GM12878 (cell line): ENCODE data around the gene IQGAP3. TPM values are rescaled to one million over a fixed set of nuclear protein-coding genes. Genes with fewer than 3 reads are reported as not detected.

Source experiments
- ATAC-seq: fragments of 200-7000 bp; cut with Tn5 transposase; 3 replicates; pipeline ENCODE4 v1.9.1; 2020; ENCODE audit warnings: mild to moderate bottlenecking, moderate library complexity
- BruUV-seq: library from RNA; stranded (reverse); fragments of 400-500 nt; replicated peaks from 2 replicates; lab custom pipeline; 2021; lab: Mats Ljungman, UMichigan
- CTCF ChIA-PET: fragments of 300-600 bp; sonication (Branson Sonifier 250); formaldehyde crosslinking; extraction: SDS; loops from one replicate; lab custom pipeline; 2021; ENCODE audit warnings: inconsistent platforms; lab: Yijun Ruan, JAX
- POLR2A ChIA-PET: fragments of 350-600 bp; formaldehyde crosslinking; extraction: SDS; loops from one replicate; lab custom pipeline; 2021; ENCODE audit warnings: inconsistent platforms; lab: Charles Lee
- RAD21 ChIA-PET: fragments of 300-600 bp; sonication (Branson Sonifier 250); formaldehyde crosslinking; loops from one replicate; lab custom pipeline; 2023; ENCODE audit warnings: antibody characterized with exemption; ENCODE audit not compliant: unreplicated experiment; lab: Charles Lee
- SMC1A ChIA-PET: fragments of 300-600 bp; sonication (Branson Sonifier 250); formaldehyde crosslinking; loops from one replicate; lab custom pipeline; 2023; ENCODE audit not compliant: unreplicated experiment, uncharacterized antibody; lab: Charles Lee
- DNase-seq: peaks from one replicate; pipeline ENCODE4 v3.0.0-alpha.2; 2011; ENCODE audit warnings: low read depth, low spot score
- FAIRE-seq: peaks from 3 replicates; lab custom pipeline; 2011; peaks lifted over from hg19 to GRCh38; lab: Jason Lieb, UNC
- H2AFZ ChIP-seq: 2 replicates; pipeline ENCODE4 v1.6.0; 2011; ENCODE audit warnings: low read depth, low read length, control low read depth; ENCODE audit not compliant: control insufficient read depth
- H3K27ac ChIP-seq: 2 replicates; pipeline ENCODE4 v1.5.1; 2011; ENCODE audit warnings: control low read depth; ENCODE audit not compliant: control insufficient read depth, insufficient read depth
- H3K27me3 ChIP-seq, 2 experiments: replicated peaks in 1 of 2; 2 replicates each; pipeline versions ENCODE4 v1.6.0 to v1.6.1; 2011; ENCODE audit warnings: low read length in 1 of 2; ENCODE audit not compliant: control insufficient read depth in 2 of 2, insufficient read depth in 2 of 2
- H3K36me3 ChIP-seq, 2 experiments: 2 replicates each; pipeline ENCODE4 v1.5.1; 2011; ENCODE audit warnings: low read length in 1 of 2; ENCODE audit not compliant: control insufficient read depth in 2 of 2, insufficient read depth in 2 of 2
- H3K4me1 ChIP-seq: 2 replicates; pipeline ENCODE4 v1.6.1; 2011; ENCODE audit warnings: mild to moderate bottlenecking, low read length, moderate library complexity, mixed read lengths; ENCODE audit not compliant: control insufficient read depth, insufficient read depth
- H3K4me2 ChIP-seq: 2 replicates; pipeline ENCODE4 v1.6.0; 2011; ENCODE audit warnings: control low read depth; ENCODE audit not compliant: control insufficient read depth, insufficient read depth
- H3K4me3 ChIP-seq: fragments of 200-600 bp; sonication (generic); 2 replicates; pipeline ENCODE4 v1.5.1; 2016
- H3K79me2 ChIP-seq: 2 replicates; pipeline ENCODE4 v1.6.0; 2011; ENCODE audit warnings: low read length; ENCODE audit not compliant: control insufficient read depth, insufficient read depth
- H3K9ac ChIP-seq: 2 replicates; pipeline ENCODE4 v1.8.0; 2011; ENCODE audit warnings: low read length, control low read depth, mixed read lengths; ENCODE audit not compliant: control insufficient read depth, insufficient read depth
- H3K9me3 ChIP-seq: replicated peaks from 3 replicates; pipeline ENCODE4 v1.5.1; 2011; ENCODE audit warnings: mild to moderate bottlenecking, low read length; ENCODE audit not compliant: control insufficient read depth, insufficient read depth
- H4K20me1 ChIP-seq: 2 replicates; pipeline ENCODE4 v1.6.0; 2011; ENCODE audit not compliant: control insufficient read depth, insufficient read depth
- BACH1 ChIP-seq: fragments of 450-650 bp; IDR thresholded peaks from 2 replicates; pipeline ENCODE4 v1.6.1; 2017; ENCODE audit warnings: mild to moderate bottlenecking, borderline replicate concordance
- CBX5 ChIP-seq: sonication (generic); IDR thresholded peaks from 2 replicates; pipeline ENCODE4 v1.6.1; 2016; ENCODE audit warnings: low read depth, moderate library complexity, mild to moderate bottlenecking, inconsistent platforms
- CEBPZ ChIP-seq: fragments of 150-350 bp; IDR thresholded peaks from 2 replicates; pipeline ENCODE4 v1.6.1; 2016; ENCODE audit warnings: low read depth, low read length
- IKZF2 ChIP-seq, 2 experiments: fragments of 450-650 bp; IDR thresholded peaks; 2 replicates each; pipeline ENCODE4 v1.6.1; 2017; ENCODE audit warnings: mild to moderate bottlenecking in 2 of 2, moderate library complexity in 2 of 2
- IRF3 ChIP-seq: fragments of 450-650 bp; IDR thresholded peaks from 2 replicates; pipeline ENCODE4 v1.6.1; 2014; ENCODE audit warnings: mild to moderate bottlenecking
- MEF2B ChIP-seq: fragments of 450-650 bp; IDR thresholded peaks from 2 replicates; pipeline ENCODE4 v1.6.1; 2018; ENCODE audit warnings: mild to moderate bottlenecking, moderate library complexity; ENCODE audit not compliant: partially characterized antibody, poor library complexity, severe bottlenecking
- MYC ChIP-seq: IDR thresholded peaks from 2 replicates; pipeline ENCODE4 v1.6.1; 2011; ENCODE audit warnings: mild to moderate bottlenecking, low read length, moderate library complexity, inconsistent platforms; ENCODE audit not compliant: insufficient read depth, insufficient replicate concordance, insufficient read length, severe bottlenecking
- NBN ChIP-seq: fragments of 450-650 bp; IDR thresholded peaks from 2 replicates; pipeline ENCODE4 v1.6.1; 2016
- NR2C1 ChIP-seq: fragments of 450-650 bp; IDR thresholded peaks from 2 replicates; pipeline ENCODE4 v1.6.1; 2017; ENCODE audit warnings: antibody characterized with exemption, mild to moderate bottlenecking, moderate library complexity
- RCOR1 ChIP-seq: conservative IDR thresholded peaks from 2 replicates; pipeline ENCODE4 v1.6.1; 2012; ENCODE audit warnings: low read depth, low read length, improper control_type of control experiment
- WGBS: methylation state at CpG from one replicate; pipeline ENCODE4 v1.1.6; 2016; ENCODE audit warnings: low lambda C conversion rate; ENCODE audit not compliant: insufficient replicate concordance, insufficient coverage; ENCODE audit errors: missing lambda C conversion rate; 5-methylcytosine and 5-hydroxymethylcytosine counted together
- in situ Hi-C: fragments of 300-500 bp; cut with MboI; formaldehyde crosslinking; loops from 9 replicates; pipeline ENCODE4 v1.14.3; 2018; ENCODE audit warnings: mixed read lengths
- intact Hi-C: fragments of 100-400 bp; cut with micrococcal nuclease; formaldehyde crosslinking; loops from one replicate; pipeline ENCODE4 v1.14.2; 2022; ENCODE audit not compliant: unreplicated experiment
- polyA plus RNA-seq, 11 experiments: library from polyadenylated mRNA; depleted of rRNA in 4 of 11; unstranded in 6 of 11; stranded (reverse) in 5 of 11; fragments of >200 nt; fragmentation: Nextera tagmentation in 4 of 11; fragmentation: Illumina TruSeq in 1 of 11; extraction: Ambion mirVana in 4 of 11; extraction: Trizol in 1 of 11; gene quantifications; 1 replicate in 1 of 11; 2 replicates in 10 of 11; pipeline versions ENCODE4 v1.2.1 to v1.2.3, GENCODE V29; 2011 to 2016; ENCODE audit warnings: inconsistent platforms in 2 of 11, missing spikeins in 2 of 11, low read depth in 1 of 11
- total RNA-seq, 4 experiments: library from RNA; depleted of rRNA in 3 of 4; stranded (reverse); fragments of >200 nt in 3 of 4; fragmentation: Illumina TruSeq in 1 of 4; extraction: Trizol in 1 of 4; gene quantifications; 2 replicates each; pipeline versions ENCODE4 v1.2.1 to v1.2.3, GENCODE V29; 2013 to 2021
- TF ChIP-seq, protein P1 (sequence below): IDR thresholded peaks from 2 replicates; pipeline ENCODE4 v1.6.1; 2012; ENCODE audit warnings: improper control_type of control experiment, low read depth, low read length; ENCODE audit not compliant: insufficient replicate concordance

IQGAP3 gene
- total and polyA plus RNA-seq, 10 of the 15 experiments (the other 5 are each of a cell fraction or from before 2014, with no cell fraction given) = 1.1 to 10.7 (median 7.9) TPM

GRCh38 chr1:156534424-156535060 is 37.8 kb downstream of the IQGAP3 start (continued):
- TF ChIP-seq RCOR1 = no peak
- no peak for TF ChIP-seq BACH1
- no peak for TF ChIP-seq MYC

DNA sequence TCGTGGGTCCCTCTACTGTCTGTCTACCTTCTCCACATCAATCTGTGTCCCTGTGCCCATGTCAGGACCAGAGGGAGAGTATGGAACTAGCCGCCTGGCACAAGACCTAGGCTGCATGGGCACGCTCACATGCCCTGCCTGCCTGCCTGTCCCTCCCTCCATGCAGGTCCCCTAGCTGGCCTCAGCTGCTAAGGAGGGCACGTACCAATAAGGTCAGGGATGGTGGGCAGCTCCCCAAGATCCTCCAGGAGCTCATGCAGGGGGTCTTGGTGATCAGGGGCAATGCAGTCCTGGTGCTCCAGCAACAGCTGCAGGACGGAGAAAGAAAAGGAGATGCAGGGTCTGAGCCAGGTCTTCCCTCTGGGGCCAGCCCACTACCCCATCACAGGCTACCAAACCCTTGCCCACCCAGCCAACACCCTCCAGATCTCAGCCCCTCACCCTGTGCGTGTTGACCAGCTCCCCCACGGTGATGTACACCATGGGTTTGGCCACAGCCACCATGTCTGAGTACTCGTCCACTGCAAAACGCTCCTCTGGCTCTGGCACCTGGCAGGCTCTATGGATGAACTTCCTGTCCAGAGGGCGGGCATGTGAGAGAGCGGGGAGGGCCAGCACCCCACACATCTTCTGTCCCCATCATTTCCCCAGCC is 38.7 kb downstream of the IQGAP3 start:
- FAIRE-seq (no peak), DNase-seq (no peak), ATAC-seq (no peak)
- H3K4me2 ChIP-seq = no peak overlapping the region
- ChIA-PET SMC1A (interaction anchor here (1.2 kb wide), 1 partner anchor 9 kb away, joined by 3 read pairs; no protein-coding TSS in a partner anchor), CTCF (interaction anchor here (1.1 to 1.4 kb wide), 2 partner anchors 53 to 215 kb away, joined by 3 to 5 read pairs; no protein-coding TSS in a partner anchor), POLR2A (interaction anchor here (1.3 kb wide), 1 partner anchor 9 kb away, joined by 3 read pairs; no protein-coding TSS in a partner anchor), RAD21 (interaction anchor here (1.8 kb wide), 1 partner anchor 8 kb away, joined by 5 read pairs; no protein-coding TSS in a partner anchor)
- no peaks in the 10 kb centered on the region; a peak in 2 of 4 replicates for H3K36me3 ChIP-seq
- in situ Hi-C loops = no loop called here
- no peaks in the 10 kb centered on the region for H3K4me1 ChIP-seq
- H3K9me3 ChIP-seq = no peaks in the 10 kb centered on the region
- WGBS = 87% methylated on average over 11 of the region's 11 CpGs
- no peak overlapping the region for H3K9ac ChIP-seq
- intact Hi-C loops = no loop called here
- BruUV-seq = no TSS peak
- H3K27me3 ChIP-seq = no peaks in the 10 kb centered on the region
- no peaks in the 10 kb centered on the region for H3K79me2 ChIP-seq
- no peak overlapping the region for H3K27ac ChIP-seq
- H4K20me1 ChIP-seq = no peaks in the 10 kb centered on the region
- H2AFZ ChIP-seq = no peak overlapping the region
- H3K4me3 ChIP-seq = no peak overlapping the region
- TF ChIP-seq CBX5 (no peak), NBN (no peak), IRF3 (no peak), BACH1 (no peak), MEF2B (no peak), NR2C1 (no peak), IKZF2 (IDR thresholded peaks at IDR 0.05) (no peak), CEBPZ (no peak)
- TF ChIP-seq, protein P1, sequence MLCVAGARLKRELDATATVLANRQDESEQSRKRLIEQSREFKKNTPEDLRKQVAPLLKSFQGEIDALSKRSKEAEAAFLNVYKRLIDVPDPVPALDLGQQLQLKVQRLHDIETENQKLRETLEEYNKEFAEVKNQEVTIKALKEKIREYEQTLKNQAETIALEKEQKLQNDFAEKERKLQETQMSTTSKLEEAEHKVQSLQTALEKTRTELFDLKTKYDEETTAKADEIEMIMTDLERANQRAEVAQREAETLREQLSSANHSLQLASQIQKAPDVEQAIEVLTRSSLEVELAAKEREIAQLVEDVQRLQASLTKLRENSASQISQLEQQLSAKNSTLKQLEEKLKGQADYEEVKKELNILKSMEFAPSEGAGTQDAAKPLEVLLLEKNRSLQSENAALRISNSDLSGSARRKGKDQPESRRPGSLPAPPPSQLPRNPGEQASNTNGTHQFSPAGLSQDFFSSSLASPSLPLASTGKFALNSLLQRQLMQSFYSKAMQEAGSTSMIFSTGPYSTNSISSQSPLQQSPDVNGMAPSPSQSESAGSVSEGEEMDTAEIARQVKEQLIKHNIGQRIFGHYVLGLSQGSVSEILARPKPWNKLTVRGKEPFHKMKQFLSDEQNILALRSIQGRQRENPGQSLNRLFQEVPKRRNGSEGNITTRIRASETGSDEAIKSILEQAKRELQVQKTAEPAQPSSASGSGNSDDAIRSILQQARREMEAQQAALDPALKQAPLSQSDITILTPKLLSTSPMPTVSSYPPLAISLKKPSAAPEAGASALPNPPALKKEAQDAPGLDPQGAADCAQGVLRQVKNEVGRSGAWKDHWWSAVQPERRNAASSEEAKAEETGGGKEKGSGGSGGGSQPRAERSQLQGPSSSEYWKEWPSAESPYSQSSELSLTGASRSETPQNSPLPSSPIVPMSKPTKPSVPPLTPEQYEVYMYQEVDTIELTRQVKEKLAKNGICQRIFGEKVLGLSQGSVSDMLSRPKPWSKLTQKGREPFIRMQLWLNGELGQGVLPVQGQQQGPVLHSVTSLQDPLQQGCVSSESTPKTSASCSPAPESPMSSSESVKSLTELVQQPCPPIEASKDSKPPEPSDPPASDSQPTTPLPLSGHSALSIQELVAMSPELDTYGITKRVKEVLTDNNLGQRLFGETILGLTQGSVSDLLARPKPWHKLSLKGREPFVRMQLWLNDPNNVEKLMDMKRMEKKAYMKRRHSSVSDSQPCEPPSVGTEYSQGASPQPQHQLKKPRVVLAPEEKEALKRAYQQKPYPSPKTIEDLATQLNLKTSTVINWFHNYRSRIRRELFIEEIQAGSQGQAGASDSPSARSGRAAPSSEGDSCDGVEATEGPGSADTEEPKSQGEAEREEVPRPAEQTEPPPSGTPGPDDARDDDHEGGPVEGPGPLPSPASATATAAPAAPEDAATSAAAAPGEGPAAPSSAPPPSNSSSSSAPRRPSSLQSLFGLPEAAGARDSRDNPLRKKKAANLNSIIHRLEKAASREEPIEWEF = no peak
